GM12875 (cell line): ENCODE results near the gene UBAC2.
"Not testable (repeated sequence)": the region's sequence is repeated elsewhere in the genome, so short reads cannot be mapped to it uniquely, and the experiment has no call there.

Source experiments
- H3K4me3 ChIP-seq: one replicate; pipeline ENCODE4 v1.5.1; 2011; ENCODE audit warnings: low read depth, low read length, control low read depth
- TF ChIP-seq, protein P1 (sequence below): IDR thresholded peaks from 2 replicates; pipeline ENCODE4 v1.5.1; 2011; ENCODE audit warnings: low read depth, mild to moderate bottlenecking, control low read depth, inconsistent platforms, low read length, moderate library complexity, borderline replicate concordance; ENCODE audit not compliant: insufficient read depth

Gene UBAC2

DNA sequence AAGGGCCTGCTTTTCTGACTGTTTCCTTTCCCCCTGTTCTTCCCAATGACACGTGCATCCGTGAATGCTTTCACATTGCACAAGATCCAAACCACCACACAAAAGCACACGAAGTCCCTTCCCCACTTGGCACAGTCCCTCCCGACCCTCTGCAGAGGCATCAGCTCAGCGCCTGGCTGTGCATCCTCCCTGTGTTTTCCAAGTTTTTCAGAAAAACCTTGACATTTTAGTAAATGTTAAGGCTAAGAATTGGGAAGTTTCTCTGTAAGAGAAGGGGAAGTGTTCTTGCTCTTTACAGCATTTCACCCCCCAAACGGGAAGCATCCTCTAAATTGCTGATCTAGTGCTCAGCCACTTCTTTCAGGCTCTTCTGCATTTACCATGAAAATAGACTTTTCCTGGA lies 206.1 kb downstream of the UBAC2 start:
- TF ChIP-seq, protein P1, sequence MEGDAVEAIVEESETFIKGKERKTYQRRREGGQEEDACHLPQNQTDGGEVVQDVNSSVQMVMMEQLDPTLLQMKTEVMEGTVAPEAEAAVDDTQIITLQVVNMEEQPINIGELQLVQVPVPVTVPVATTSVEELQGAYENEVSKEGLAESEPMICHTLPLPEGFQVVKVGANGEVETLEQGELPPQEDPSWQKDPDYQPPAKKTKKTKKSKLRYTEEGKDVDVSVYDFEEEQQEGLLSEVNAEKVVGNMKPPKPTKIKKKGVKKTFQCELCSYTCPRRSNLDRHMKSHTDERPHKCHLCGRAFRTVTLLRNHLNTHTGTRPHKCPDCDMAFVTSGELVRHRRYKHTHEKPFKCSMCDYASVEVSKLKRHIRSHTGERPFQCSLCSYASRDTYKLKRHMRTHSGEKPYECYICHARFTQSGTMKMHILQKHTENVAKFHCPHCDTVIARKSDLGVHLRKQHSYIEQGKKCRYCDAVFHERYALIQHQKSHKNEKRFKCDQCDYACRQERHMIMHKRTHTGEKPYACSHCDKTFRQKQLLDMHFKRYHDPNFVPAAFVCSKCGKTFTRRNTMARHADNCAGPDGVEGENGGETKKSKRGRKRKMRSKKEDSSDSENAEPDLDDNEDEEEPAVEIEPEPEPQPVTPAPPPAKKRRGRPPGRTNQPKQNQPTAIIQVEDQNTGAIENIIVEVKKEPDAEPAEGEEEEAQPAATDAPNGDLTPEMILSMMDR, result no peak
- H3K4me3 ChIP-seq, result no peak overlapping the region

DNA sequence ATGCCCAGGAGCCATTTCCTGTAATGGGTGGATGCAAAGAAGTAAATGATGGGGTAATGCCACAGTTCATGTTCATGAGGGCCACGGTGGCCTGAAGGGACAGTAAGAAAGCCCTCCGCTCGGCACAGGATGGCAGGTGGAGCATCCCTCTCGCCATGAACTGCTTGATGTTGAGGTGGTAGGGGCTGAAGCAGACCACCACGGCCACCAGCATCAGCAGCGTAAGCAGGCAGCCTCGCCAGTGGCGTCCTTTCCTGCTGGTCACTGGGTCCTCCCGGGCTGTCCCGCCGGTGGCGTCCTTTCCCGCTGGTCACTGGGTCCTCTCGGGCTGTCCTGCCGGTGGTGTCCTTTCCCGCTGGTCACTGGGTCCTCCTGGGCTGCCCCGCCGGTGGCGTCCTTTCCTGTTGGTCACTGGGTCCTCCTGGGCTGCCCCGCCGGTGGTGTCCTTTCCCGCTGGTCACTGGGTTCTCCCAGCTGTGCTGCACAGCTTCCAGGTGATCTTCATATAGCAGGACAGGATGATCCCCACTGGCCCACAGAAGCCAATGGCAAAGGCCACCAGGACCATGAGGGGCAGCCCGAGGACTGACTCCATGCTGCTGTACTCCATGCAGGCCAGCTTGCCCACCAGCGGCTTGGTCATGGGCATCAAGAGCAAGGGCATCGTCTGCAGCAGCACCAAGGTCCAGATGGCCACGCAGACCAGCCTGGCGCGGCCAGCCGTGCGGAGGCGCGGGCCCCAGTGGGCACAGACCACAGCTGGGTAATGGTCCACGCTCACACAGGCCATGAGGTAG lies 207.4 kb downstream of the UBAC2 start:
- H3K4me3 ChIP-seq, result no peak overlapping the region
- TF ChIP-seq, protein P1, result no peak

- TF ChIP-seq, protein P1, result no peak
- no peak overlapping the region for H3K4me3 ChIP-seq
Measured at GRCh38 chr13:99408703-99409000, 208.0 kb downstream of the UBAC2 start.

- H3K4me3 ChIP-seq, result not testable (repeated sequence)
Measured at GRCh38 chr13:99409461-99410083, 208.9 kb downstream of the UBAC2 start.

- H3K4me3 ChIP-seq, result not testable (repeated sequence)
Measured at GRCh38 chr13:99410646-99411475, 210.2 kb downstream of the UBAC2 start.

DNA sequence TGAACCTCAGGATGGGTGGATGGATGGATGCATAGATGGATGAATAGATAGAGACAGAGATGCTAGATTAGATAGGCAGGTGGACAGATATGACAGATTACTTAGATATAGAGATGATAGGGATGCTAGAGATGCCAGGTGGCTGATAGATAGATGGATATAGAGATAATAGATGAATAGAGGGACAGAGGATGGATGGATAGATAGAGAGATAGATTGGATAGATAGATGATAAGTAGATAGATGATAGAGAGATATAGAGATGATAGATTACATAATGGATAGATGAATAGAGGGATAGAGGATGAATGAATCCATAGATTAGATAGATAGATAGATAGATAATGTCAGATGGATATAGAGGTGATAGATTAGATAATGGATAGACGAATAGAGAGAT lies 212.2 kb downstream of the UBAC2 start:
- H3K4me3 ChIP-seq, result no peak overlapping the region
- TF ChIP-seq, protein P1, result no peak

GRCh38 chr13:99414048-99414995 lies 213.7 kb downstream of the UBAC2 start:
- no peak overlapping the region for H3K4me3 ChIP-seq
- TF ChIP-seq, protein P1, result no peak
